CD4-positive, alpha-beta T cell treated with Interleukin-17A for 4 hours (primary cell): ENCODE measurements around the gene SMARCA4.

Experiments
- DNase-seq: peaks from one replicate; pipeline ENCODE4 v3.0.0-alpha.2; 2020; ENCODE audit warnings: mixed read lengths

Gene SMARCA4

DNA sequence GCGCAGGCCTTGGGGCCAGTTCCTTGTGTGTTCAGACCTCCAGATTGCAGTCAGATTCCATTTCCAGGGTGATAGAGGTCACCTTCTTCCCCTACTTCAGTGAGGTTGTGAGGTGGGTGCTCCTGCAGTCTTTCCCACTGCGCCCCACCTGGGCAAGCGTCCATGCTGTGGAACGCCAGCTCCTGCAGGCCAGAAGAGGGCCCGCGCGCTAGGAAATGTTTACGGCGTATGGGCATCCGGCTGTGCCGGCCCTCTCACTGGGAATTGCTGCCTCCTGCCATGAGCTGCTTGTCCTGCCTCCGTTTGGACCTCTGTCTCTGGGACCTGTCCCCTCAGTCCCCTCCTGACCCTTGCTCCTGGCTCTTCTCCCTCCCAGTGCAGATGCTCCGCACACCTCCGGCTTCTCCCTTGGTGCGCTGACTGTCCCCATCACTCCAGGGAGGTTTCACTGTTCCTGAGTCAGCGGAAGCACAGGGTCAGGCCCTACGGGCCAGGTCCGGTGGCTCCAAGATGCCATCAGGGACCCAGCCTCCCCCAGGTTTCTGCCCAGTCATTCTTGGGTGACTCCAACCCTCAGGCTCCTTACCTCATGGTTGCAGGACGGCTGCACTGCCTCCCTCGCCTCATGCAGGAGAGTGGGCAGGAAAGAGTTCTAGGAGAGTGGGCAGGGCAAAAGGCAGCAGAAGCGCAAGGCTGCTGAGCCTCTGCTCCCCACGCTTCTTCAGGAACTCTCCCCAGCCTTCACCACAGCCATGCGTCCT lies 56.6 kb downstream of the SMARCA4 start:
- no peak for DNase-seq

DNA sequence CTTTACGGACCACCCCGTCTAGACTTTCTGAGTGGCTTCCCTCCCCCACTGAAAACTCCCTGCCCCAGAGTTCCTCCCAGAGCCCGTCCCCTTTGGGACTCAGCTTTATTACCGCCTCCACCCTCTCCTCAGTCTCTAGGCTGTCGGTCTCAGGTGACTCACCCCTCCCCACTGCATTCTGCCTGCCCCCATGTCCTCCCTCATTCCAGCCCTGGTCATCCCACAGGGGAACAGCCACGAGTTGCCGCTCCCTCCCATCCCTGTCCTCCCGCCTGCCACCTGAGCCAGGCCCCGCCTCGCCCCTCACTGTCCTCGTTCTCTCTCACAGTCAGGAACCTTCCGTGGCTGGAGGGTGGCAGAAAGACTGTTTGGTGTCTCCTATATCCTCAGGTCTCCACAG lies 57.3 kb downstream of the SMARCA4 start:
- DNase-seq, result no peak

DNA sequence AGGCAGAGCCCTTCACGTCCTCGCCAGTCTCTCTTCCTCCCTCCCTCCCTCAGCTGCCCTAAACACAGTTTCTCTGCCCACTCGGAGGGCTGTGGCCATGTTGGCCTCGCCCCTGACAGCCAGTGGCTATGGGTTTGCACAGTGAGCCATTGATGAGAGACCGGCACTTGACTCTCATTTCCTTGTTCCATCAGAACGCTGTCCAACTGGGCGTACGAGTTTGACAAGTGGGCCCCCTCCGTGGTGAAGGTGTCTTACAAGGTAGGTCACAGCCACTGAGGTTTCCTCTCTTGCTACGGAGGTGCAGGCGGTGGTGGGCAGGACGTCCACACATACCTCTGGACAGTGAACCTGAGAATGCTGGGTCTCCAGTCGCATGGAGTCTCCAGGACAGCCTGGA lies 57.9 kb downstream of the SMARCA4 start:
- DNase-seq, result no peak

DNA sequence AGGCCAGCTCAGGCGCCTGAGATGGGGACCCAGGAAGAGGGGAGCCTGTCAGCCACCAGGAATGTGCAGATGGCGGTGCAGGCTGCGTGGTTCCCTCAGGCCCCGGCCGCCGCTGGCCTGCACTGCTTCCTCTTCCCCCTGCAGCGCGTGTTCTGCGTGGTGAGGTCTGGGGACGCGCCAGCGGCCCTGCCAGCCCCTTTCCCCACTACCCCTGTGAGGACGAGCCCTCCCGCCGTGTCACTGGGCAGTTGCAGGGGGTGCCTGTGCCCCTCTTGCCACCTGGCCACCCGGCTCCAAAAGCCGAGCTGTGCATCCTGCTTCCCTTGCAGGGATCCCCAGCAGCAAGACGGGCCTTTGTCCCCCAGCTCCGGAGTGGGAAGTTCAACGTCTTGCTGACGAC lies 58.4 kb downstream of the SMARCA4 start:
- no peak for DNase-seq

DNA sequence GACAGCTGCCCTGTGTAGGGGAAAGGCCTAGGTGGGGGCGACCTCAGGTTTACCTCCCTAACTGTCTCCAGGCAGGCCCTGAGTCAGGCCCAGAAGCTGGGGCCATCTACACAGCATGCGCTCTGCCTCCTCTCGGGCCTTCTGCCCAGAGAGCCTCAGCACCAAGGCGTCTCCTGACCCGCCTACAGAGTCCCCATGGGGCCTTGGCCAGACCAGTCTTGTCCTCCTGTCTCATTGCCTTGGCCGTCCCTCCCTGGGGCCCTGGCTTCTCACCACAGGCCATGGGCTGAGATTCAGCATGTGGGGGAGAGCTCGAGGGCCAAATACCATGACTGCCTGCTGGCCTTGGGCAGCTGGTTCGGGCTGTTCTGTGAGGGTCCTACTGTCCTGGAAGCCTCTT lies 59.0 kb downstream of the SMARCA4 start:
- no peak for DNase-seq

DNA sequence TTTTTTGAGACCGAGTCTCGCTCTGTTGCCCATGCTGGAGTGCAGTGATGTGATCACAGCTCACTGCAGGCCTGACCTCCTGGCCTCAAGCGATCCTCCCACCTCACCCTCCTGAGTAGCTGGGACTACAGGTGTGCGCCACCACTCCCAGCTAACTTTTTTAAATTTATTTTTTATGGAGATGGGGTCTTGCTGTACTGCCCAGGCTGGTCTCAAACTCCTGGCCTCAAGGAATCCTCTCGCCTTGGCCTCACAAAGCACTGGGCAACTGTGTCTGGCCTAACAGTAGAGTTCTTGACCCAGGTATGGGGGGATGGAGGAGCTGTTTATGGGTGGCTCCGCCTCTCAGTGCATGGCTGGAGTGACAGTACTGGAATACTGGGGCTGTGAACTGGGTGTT lies 59.6 kb downstream of the SMARCA4 start:
- DNase-seq, result no peak

DNA sequence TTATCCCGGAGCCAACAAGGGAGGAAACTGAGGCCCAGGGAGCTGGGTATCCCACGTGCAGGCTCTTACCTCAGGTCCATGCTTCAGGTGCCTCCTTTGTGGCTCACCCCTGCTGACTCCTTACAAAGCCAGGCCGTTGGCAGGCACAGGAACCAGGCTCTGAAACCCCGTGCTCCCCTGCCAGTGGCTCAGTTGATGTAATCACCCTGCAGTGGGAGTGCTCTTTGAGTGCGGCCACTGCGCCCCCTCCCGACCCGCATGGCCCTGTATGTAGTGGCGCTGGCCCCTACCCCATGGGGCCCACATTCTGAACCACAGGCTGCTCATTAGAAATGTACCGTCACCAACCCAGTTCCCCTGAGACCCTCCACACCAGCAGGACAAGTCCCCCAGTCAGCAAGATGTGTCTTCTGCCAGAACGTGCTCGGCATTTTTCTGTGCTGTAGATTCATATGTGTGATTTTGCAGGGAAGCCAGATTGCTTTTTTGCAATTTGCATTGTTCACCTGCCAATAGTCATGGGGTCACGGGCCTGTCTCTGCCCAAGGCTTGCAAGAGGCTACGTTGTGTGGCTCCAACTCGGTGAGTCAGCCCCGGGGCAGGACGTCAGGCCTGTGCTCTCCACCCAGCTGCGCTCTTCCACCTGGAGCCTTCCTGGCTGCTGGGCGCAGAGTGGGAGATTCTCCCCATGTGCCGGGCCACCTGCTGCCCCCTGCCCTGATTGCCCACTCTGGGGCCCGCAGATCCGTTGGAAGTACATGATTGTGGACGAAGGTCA lies 60.3 kb downstream of the SMARCA4 start:
- DNase-seq, result no peak

DNA sequence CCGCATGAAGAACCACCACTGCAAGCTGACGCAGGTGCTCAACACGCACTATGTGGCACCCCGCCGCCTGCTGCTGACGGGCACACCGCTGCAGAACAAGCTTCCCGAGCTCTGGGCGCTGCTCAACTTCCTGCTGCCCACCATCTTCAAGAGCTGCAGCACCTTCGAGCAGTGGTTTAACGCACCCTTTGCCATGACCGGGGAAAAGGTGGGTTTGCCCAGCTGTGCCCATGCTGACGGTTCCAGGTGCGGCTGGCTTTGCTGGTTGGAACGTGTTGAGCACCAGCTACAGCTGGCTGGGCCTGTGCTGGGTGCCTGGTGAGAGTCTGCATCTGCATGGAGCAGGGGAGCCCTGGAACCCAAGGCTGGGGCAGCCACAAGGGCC lies 60.9 kb downstream of the SMARCA4 start:
- no peak for DNase-seq

DNA sequence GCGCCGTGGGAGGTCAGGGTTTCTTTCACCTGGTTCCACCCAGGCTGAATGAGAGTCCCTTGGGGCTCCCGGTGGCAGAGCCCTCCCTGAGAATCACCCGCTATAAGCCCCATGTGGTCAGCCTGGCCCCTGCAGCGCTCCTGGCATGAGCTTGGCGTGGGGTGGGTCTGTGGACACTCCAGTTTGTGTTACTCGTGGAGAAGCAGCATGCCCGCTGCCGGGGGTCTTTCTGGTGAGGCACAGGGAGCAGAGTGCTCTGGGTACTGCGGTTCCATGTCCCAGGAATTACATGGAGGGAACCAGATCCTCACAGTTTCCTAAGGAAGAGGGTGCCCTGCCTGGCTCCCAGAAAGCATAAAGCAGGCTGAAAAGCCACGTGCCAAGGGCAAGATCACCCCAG lies 62.2 kb downstream of the SMARCA4 start:
- no peak for DNase-seq

DNA sequence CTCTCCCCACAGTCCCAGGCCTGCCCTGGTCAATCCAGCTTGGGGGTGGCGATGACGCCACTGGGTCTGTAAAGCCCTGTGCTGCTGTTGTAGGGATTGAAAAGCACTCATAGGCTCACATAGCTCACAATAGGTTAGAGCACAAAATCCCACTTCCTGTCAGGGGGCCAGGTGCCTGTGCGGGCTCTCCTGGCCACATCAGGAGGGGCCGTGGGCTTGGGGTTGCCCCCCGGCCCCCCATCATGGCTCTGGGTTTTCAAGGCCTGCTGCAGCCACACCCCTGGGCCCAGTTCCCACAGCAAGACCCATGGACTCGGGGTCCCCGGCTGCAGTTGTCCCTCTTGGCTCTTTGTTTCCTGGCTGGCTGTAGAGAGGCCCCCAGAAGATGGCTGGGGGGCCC lies 62.9 kb downstream of the SMARCA4 start:
- no peak for DNase-seq

DNA sequence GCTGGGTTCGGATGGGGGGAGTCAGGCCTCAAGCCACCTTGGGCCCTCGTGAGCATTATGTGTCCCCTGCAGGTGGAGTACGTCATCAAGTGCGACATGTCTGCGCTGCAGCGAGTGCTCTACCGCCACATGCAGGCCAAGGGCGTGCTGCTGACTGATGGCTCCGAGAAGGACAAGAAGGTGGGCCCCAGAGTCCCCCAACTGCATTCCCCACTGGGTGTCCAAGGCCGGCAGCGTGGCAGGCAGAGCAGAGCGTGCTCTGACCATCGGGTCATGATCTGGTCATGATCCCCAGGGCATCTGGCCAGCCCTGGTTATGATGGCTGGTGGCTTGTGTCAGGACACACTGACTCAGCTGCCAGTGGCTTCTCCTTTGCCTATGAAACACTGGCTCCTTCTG lies 63.4 kb downstream of the SMARCA4 start:
- no peak for DNase-seq

DNA sequence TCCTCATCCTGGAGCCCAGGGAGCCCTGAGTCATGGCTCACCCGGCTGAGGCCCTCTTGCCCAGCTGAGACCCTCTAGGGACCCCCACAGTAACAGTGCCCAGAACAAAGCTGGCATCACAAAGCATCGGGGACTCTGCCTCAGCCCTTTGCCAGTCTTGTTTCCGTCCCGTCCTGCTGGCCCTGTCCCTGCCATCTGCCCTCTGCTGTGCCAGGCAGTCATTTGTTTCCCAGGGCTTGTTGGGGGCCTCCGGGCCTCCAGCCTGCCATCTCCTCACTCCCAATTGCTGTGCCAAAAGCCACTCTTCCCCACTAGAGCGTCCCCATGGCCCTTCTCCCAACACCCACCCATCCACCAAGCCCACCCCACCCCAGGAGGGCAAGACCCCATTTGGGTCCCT lies 64.2 kb downstream of the SMARCA4 start:
- no peak for DNase-seq

DNA sequence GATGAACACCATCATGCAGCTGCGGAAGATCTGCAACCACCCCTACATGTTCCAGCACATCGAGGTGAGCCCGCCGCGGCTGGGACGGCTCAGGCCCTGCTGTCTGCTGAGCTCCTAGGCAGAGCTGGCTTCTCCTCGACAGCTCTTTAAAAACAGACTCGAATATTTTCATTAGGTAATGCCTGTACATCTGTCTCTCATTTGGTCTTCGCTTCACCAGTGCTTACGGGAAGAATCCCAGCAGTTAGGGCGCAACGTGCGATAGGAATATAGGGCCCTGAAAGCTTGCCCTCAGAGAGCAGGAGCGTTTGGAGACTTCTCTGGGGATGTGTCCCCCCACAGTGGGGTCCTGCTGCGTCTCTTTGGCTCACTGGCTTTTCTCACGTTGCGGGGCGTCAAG lies 64.6 kb downstream of the SMARCA4 start:
- DNase-seq, result no peak

DNA sequence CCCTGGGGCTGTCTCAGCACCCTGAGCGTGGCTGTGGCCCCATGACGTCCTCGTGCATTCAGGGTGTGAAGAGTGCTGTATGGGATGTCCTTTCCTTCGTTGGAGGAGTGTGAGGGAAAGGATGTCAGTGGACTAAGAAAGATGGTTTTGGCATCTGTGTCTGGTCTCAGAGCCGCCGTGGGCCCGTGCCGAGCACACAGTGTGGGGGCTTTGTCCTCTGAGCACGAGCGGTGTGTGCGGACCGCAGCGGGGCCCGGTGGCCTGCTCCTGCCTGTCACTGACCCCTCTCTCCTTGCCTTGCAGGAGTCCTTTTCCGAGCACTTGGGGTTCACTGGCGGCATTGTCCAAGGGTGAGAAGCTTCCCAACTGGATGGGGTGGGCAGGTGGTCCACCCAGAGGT lies 65.2 kb downstream of the SMARCA4 start:
- DNase-seq, result no peak

DNA sequence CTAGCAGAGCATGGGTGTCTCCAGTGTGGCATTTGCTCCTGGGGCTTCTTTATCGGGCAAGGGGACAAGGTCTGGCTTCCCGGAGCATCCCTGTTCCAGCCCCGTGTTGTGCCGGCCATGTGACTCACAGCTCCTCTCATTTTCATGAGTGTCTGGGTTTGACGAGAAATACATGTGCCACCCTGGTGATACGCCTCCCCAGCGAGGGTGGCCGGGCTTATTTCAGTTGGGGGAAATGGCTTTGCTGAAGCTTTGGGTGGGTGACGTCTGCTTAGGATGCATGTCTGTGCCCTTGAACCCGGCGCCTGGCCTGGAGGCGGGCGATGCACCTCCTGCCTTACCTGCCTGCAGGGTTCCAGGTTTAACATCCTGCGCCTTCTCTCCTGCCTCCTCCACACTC lies 66.6 kb downstream of the SMARCA4 start:
- no peak for DNase-seq

DNA sequence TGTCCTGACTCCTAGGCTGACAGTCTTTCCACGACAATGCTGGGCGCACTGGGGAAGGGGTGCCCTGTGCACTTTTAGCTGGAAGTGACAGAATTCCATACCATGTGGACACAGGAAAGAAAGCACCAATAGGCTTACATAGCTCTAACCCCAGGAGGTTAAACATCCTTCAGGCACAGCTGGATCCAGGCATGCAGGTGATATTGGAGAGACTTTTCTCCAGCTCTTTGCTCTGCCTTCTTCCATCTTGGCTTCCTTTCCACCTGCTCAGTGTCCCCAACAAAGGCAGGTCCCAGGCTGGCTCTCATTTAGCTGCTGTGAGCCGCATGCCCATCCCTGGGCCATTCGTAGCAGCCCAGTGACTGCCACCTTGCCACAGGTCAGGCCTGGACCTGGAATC lies 67.3 kb downstream of the SMARCA4 start:
- DNase-seq, result no peak

DNA sequence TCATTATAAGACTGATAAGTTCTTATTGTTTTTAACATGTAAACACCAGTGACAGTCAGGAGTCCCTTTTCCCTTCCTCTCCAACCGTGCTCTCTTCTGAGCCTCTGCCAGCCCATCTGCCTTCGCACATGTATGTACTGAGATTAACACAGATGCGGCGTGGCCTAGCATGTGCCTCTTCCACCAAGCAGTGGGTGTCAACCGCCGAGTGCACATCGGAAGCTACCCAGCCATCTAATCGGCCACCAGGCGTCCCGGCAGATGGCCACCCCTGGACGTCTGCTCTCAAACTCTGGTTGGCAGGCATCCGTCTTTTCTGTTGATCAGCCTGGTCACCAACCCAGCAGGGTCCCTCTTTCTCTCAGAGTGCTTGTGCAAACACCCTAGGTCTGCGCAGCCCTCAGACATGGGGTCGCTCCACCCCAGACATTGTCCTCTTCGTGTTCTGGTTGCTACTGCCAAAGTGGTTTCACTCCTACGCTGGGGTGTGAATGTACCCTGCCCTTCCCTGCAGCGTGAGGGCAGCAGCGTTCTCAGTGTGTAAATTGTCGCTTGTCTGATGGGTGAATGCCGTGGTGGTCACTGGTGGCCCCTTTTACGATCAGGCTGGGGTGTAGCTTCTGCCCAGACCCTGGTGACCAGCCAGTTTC lies 70.7 kb downstream of the SMARCA4 start:
- DNase-seq, result no peak

DNA sequence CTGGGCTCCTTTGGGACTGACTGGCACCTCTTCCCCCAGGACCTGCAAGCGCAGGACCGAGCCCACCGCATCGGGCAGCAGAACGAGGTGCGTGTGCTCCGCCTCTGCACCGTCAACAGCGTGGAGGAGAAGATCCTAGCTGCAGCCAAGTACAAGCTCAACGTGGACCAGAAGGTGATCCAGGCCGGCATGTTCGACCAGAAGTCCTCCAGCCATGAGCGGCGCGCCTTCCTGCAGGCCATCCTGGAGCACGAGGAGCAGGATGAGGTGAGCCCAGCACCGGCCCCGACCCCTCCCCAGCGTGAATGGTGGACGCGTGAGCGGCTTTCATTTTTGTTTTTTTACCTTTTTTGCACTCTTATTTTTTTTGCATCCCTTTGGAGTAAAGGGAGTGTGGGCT lies 72.4 kb downstream of the SMARCA4 start:
- DNase-seq, result no peak

DNA sequence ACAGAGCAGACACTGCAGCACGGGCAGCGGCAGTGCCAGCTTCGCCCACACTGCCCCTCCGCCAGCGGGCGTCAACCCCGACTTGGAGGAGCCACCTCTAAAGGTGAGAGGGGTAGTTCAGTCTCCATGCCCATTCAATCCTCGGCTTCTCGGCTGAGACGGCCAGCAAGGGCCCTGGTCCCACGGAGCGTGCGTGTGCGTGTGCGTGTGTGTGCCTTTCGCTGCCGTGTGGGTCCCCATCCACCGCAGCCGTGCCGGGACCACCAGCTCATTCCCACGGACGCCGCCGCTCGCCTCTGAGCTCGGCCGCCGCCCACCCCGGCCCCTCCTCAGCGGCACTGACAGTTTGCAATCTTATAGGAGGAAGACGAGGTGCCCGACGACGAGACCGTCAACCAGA lies 72.9 kb downstream of the SMARCA4 start:
- DNase-seq, result no peak

DNA sequence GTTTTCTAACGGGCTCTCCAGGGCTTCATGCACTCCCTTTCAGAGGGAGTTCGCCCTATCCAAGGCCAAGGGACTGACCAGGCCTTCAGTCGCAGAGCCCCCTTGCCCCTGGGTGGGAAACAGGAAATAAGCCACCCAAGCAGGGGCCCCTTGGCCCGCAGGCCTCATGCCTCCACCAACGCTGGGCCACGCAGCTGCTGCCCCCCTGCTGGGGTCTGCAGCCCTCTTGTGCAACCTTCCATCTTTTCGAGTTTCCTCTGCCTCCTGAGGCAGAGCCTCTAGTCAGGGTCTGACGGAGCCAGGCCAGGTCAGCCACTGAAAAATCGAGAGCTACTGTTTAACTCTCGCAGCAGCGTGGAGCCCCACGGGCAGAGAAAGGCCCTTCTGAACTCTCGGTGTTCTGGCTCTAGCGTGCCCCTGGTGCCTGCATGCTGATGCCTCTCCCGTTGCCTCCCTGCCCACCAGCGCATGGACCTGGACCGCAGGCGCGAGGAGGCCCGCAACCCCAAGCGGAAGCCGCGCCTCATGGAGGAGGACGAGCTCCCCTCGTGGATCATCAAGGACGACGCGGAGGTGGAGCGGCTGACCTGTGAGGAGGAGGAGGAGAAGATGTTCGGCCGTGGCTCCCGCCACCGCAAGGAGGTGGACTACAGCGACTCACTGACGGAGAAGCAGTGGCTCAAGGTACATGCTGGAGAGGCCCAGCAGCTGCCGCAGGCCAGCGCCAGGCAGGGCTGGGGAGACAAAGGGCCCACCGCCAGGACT lies 73.8 kb downstream of the SMARCA4 start:
- no peak for DNase-seq

DNA sequence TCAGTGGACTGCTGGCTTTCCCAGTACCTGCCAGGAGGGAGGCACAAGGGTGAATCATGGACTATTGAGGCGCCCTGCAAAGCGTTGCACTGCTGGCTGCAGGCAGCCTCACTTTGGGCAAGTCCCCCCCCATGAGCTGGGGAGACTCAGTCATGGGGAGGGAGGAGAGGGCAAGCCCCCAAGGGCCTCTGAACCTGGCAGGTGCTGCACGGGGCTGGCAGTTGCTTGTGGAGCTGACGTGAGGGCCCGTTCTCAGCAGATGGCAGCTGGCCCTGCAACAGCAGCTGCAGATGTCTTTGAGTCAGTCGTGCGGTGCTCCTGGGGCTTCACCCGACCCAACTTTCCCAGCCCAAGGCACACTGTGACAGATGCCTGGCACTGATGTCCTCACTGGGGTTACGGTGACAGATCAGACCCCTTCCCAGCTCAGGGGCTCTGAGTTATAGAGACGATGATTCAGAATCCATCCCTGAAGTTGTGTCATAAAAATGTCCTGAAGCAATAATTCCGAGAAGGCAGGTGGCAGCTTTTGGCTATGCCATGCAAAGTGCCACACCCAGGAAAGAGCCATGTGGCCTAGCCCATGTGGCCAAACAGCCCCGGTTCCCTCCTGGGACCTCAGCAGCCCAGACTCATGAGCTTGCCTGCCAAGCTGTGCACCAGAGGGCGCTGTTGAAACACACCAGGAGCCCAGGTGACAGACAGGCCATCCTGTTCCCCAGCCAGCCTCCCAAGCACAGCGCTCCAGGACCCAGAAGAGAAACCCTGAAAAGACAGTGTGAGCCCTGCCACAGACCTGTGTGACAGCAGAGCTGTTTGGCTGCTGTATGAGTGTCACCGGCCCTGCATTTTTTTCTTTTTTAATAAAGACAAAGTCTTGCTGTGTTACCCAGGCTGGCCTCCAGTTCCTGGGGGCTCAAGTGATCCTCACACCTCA lies 74.9 kb downstream of the SMARCA4 start:
- DNase-seq, result peak; percentile 95

DNA sequence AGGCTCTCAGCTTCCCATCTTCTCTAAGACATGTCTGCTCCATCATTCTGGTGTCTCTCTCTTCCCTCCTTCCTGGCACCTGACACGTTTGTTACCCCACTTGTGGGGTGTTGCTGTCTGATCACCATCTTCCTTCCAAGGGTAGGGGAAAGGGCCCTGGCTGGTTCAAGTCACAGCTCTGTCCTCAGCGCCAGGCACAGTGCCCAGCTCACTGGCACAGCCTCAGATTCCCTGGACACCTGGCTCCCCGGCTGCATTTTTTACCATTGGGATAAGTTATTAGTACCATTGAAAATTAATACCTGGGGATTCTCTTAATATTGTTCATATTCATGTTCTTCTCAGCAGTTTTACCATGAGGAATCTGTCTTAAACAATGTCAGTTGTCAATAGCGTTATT lies 77.7 kb downstream of the SMARCA4 start:
- no peak for DNase-seq
